Right lobe of liver (tissue), 6 donors: Measurements from ENCODE around the gene EMID1. TPM values are rescaled to one million over a fixed set of nuclear protein-coding genes. Genes with fewer than 3 reads are reported as not detected.

Experiments used
- ATAC-seq, 4 donors: fragments of 200-7000 bp; cut with Tn5 transposase; one replicate each; pipeline ENCODE4 v1.9.1; 2020; ENCODE audit warnings: mild to moderate bottlenecking in 4 of 4, moderate library complexity in 4 of 4
- DNase-seq, 3 donors: peaks; one replicate each; pipeline ENCODE4 v3.0.0-alpha.2; 2020
- H3K27ac ChIP-seq, 3 donors: fragments of 200-600 bp; one replicate each; pipeline ENCODE4 v1.8.0; 2022
- H3K27me3 ChIP-seq, 2 donors: fragments of 200-600 bp; one replicate each; pipeline ENCODE4 v1.8.0; 2022
- H3K36me3 ChIP-seq, 4 donors: fragments of 200-600 bp; sonication (generic) in 1 of 4; one replicate each; pipeline versions ENCODE4 v1.5.1 to v1.8.0; 2017 to 2022; ENCODE audit warnings: control low read depth in 1 of 4
- H3K4me1 ChIP-seq, 4 donors: fragments of 200-600 bp; sonication (generic) in 1 of 4; one replicate each; pipeline versions ENCODE4 v1.5.1 to v1.8.0; 2017 to 2022; ENCODE audit warnings: control low read depth in 1 of 4
- H3K4me3 ChIP-seq, 3 donors: fragments of 200-600 bp; one replicate each; pipeline ENCODE4 v1.8.0; 2022
- H3K9me3 ChIP-seq, 4 donors: fragments of 200-600 bp; sonication (generic) in 1 of 4; one replicate each; pipeline versions ENCODE4 v1.5.1 to v1.8.0; 2017 to 2022; ENCODE audit warnings: control low read depth in 1 of 4
- CTCF ChIP-seq, 4 donors: fragments of 200-600 bp in 3 of 4; fragments of 450-650 bp in 1 of 4; IDR thresholded peaks; one replicate each; pipeline versions ENCODE4 v1.5.1 to v1.8.0; 2016 to 2022; ENCODE audit warnings: antibody characterized with exemption in 4 of 4, mild to moderate bottlenecking in 2 of 4
- POLR2A ChIP-seq: fragments of 450-650 bp; IDR thresholded peaks from one replicate; pipeline ENCODE4 v1.6.1; 2017; ENCODE audit warnings: antibody characterized with exemption, mild to moderate bottlenecking
- WGBS: methylation state at CpG from one replicate; pipeline ENCODE4 v1.1.6; 2018; ENCODE audit warnings: low coverage, low lambda C conversion rate; ENCODE audit not compliant: insufficient coverage; ENCODE audit errors: missing lambda C conversion rate; 5-methylcytosine and 5-hydroxymethylcytosine counted together
- intact Hi-C, 2 donors: fragments of 100-400 bp; cut with DNase I; formaldehyde crosslinking; loops; one replicate each; pipeline versions ENCODE4 v1.11.2 to v1.14.1; 2022
- total RNA-seq, 6 experiments: library from RNA; depleted of rRNA in 2 of 6; stranded (reverse); fragments of >200 nt in 2 of 6; fragmentation: NEBNext Ultra II Directional in 3 of 6; extraction: Animal tissue kit (Norgen Biotek cat#: 25700) in 3 of 6; gene quantifications; one replicate each; pipeline versions ENCODE4 v1.1.0 to v1.2.4, GENCODE V29; 2016 to 2023
- donor health status: DM: no; HTN: yes; CAD: no.
- donor health status: DM: no; HTN: no; CAD: no.
- donor health status: DM: no; HTN: no; CAD: no.
- donor health status: DM: no; HTN: yes; CAD: no.
- donor health status: DM: no; HTN: yes; CAD: no.

EMID1 gene
- total RNA-seq, 6 experiments from 2014 or later = 1.1 to 2.7 (median 1.5) TPM

DNA sequence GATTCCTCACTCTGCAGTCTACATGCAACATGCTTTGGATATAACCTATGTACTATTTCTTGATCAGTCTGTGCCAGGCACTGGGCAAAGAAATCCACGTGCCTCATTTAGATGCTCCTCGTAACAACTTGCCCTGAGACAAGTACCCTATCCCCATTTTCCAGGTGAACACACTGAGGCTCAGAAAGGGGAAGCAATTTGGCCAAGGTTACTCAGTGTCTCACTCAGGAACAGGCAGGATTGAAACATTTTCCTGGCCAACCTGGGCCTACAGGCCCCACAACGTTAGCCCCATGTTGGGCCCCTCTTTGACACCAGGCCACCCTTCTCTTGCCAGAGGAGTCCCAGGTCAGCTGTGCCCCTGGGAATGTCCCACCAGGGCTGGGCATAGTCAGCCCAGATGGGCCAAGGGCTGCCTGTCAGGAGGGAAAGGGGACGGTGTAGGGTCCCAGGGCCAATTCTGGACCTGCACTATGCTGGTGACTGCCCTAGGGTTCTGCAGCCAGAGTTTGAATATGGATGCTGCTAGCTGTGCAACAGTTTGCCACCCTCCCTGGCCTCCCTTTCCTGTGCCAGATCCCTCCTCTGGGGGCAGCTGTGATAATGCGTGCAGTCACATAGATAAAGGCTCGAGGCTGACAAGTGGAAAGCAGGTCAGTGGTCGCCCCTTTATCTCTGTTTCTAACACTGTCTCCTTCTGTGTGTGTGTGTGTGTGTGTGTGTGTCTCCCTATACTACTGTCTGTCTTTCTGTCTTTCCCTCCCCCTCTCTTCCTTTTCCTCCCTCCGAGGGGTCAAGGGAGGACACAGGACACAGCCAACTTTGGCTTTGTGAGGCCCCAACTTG is 10.4 kb upstream of the EMID1 start:
- peak in 1 of 3 donors; percentile 36 for DNase-seq
- TF ChIP-seq CTCF (IDR thresholded peaks at IDR 0.05) = no peak
- no peak for TF ChIP-seq POLR2A
- intact Hi-C loops = no loop called here
- Histone ChIP-seq H3K9me3 (no peaks in the 10 kb centered on the region), H3K27ac (no peak overlapping the region), H3K4me3 (no peak overlapping the region), H3K4me1 (no peaks in the 10 kb centered on the region), H3K36me3 (no peaks in the 10 kb centered on the region), H3K27me3 (no peaks in the 10 kb centered on the region)
- 71% methylated on average over 5 of the region's 8 CpGs for WGBS
- ATAC-seq = peak; percentile 50 to 62 (median 58)

GRCh38 chr22:29195964-29196666 is 9.6 kb upstream of the EMID1 start:
- TF ChIP-seq CTCF (IDR thresholded peaks at IDR 0.05) (no peak), POLR2A (no peak)
- no peaks in the 10 kb centered on the region for H3K36me3 ChIP-seq
- no peak overlapping the region for H3K4me3 ChIP-seq
- 76% methylated on average over 4 of the region's 10 CpGs for WGBS
- H3K27me3 ChIP-seq = no peaks in the 10 kb centered on the region
- no peaks in the 10 kb centered on the region for H3K9me3 ChIP-seq
- H3K27ac ChIP-seq = no peak overlapping the region
- peak in 1 of 3 donors; percentile 39 for DNase-seq
- no peaks in the 10 kb centered on the region for H3K4me1 ChIP-seq
- intact Hi-C loops = no loop called here
- ATAC-seq = peak in 1 of 4 donors; percentile 48

DNA sequence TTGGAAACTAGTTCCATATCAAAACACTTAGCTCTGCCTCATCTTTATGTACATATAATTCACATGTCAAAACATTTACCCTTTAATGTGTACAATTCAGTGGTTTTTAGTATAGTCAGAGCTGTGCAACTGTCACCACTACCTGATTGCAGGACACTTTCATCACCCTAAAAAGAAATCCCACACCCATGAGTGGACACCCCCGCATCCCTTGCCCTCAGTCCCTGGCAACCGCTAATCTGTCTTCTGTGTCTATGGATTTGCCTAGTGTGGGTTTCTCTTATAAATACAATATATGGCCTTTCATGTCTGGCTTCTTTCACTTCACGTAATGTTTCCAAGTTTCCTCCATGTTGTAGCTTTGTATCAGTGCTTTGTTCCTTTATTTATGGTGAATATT is 8.6 kb upstream of the EMID1 start:
- Histone ChIP-seq H3K4me3 (no peak overlapping the region), H3K4me1 (no peaks in the 10 kb centered on the region), H3K27me3 (no peaks in the 10 kb centered on the region), H3K36me3 (no peaks in the 10 kb centered on the region), H3K27ac (no peak overlapping the region), H3K9me3 (no peaks in the 10 kb centered on the region)
- no peak for ATAC-seq
- TF ChIP-seq POLR2A (no peak), CTCF (IDR thresholded peaks at IDR 0.05) (no peak)
- no peak for DNase-seq
- 92% methylated on average over 2 of the region's 3 CpGs for WGBS
- intact Hi-C loops = no loop called here

DNA sequence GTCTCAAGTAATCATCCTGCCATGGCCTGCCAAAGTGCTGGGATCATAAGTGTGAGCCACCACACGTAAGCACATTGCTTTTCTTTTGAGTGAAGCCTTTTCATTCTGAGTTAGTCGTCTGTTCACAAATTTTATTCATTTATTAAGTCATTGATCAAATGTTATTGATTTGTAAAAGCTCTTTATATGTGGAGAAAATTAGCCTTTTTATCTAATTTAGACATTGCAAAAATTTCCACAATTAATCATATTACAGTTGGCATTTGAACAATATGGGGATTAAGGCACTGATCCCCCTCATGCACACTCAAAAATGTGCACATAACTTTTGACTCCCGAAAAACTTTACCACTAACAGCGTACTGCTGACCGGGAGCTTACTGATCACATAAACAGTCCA is 7.5 kb upstream of the EMID1 start:
- TF ChIP-seq POLR2A (no peak), CTCF (IDR thresholded peaks at IDR 0.05) (no peak)
- Histone ChIP-seq H3K36me3 (no peaks in the 10 kb centered on the region), H3K9me3 (no peaks in the 10 kb centered on the region), H3K27ac (no peak overlapping the region), H3K4me3 (no peak overlapping the region), H3K4me1 (no peaks in the 10 kb centered on the region), H3K27me3 (no peaks in the 10 kb centered on the region)
- WGBS = 90% methylated on average over 5 of the region's 5 CpGs
- ATAC-seq (no peak), DNase-seq (no peak)
- intact Hi-C loops = no loop called here
